B cell (primary cell): ENCODE data around the gene RPRD1B. TPM values are rescaled to one million over a fixed set of nuclear protein-coding genes. Genes with fewer than 3 reads are reported as not detected.

Experiments used
- ATAC-seq: fragments of 200-7000 bp; cut with Tn5 transposase; one replicate; pipeline ENCODE4 v1.10.0; 2021; ENCODE audit warnings: low read depth, mild to moderate bottlenecking, moderate number of reproducible peaks, moderate library complexity
- CTCF ChIA-PET: fragments of 350-600 bp; sonication (Branson Sonifier 250); formaldehyde crosslinking; loops from one replicate; lab custom pipeline; 2021; ENCODE audit warnings: antibody characterized with exemption, inconsistent platforms; lab: Charles Lee
- POLR2A ChIA-PET: fragments of 350-600 bp; sonication (Branson Sonifier 250); formaldehyde crosslinking; loops from one replicate; lab custom pipeline; 2021; ENCODE audit warnings: antibody characterized with exemption; lab: Charles Lee
- DNase-seq: peaks from one replicate; pipeline ENCODE4 v3.0.0; 2013
- H2AFZ ChIP-seq: 2 replicates; pipeline ENCODE4 v1.6.1; 2012; ENCODE audit warnings: mild to moderate bottlenecking, low read depth, low read length; ENCODE audit not compliant: insufficient read depth, poor library complexity, severe bottlenecking
- H3K27ac ChIP-seq, 2 donors: 1 replicate in 1 of 2; 2 replicates in 1 of 2; pipeline ENCODE4 v1.5.1; 2012 to 2013; ENCODE audit warnings: low read length in 2 of 2, mild to moderate bottlenecking in 2 of 2, moderate library complexity in 1 of 2
- H3K27me3 ChIP-seq, 4 experiments: fragments of 200-600 bp in 1 of 4; sonication (generic) in 1 of 4; replicated peaks in 1 of 4; 1 replicate in 2 of 4; 2 replicates in 2 of 4; pipeline versions ENCODE4 v1.6.1 to v1.7.0; 2013 to 2016; ENCODE audit warnings: low read length in 3 of 4, mild to moderate bottlenecking in 2 of 4, mixed read lengths in 1 of 4, moderate library complexity in 1 of 4; ENCODE audit not compliant: insufficient read depth in 4 of 4, control insufficient read depth in 3 of 4; ENCODE audit errors: control extremely low read depth in 1 of 4
- H3K36me3 ChIP-seq, 2 experiments: replicated peaks in 1 of 2; 1 replicate in 1 of 2; 2 replicates in 1 of 2; pipeline versions ENCODE4 v1.6.1 to v1.7.1; 2013; ENCODE audit warnings: low read length in 1 of 2; ENCODE audit not compliant: insufficient read depth in 2 of 2, control insufficient read depth in 1 of 2; ENCODE audit errors: control extremely low read depth in 1 of 2, extremely low read depth in 1 of 2
- H3K4me1 ChIP-seq, 2 donors: fragments of 200-600 bp in 1 of 2; sonication (generic) in 1 of 2; 1 replicate in 1 of 2; 2 replicates in 1 of 2; pipeline versions ENCODE4 v1.5.1 to v1.6.1; 2013 to 2017; ENCODE audit warnings: low read length in 2 of 2; ENCODE audit not compliant: control insufficient read depth in 2 of 2, insufficient read depth in 2 of 2
- H3K4me2 ChIP-seq: replicated peaks from 2 replicates; pipeline ENCODE3; 2012; ENCODE audit warnings: mild to moderate bottlenecking, low read depth, low read length; ENCODE audit not compliant: poor library complexity, severe bottlenecking
- H3K4me3 ChIP-seq, 5 experiments: fragments of 200-600 bp in 1 of 5; sonication (generic) in 1 of 5; 1 replicate in 3 of 5; 2 replicates in 2 of 5; pipeline versions ENCODE4 v1.5.1 to v1.7.0; 2011 to 2016; ENCODE audit warnings: low read length in 4 of 5, mild to moderate bottlenecking in 4 of 5, low read depth in 2 of 5, control low read depth in 1 of 5, moderate library complexity in 1 of 5; ENCODE audit not compliant: insufficient read depth in 1 of 5; ENCODE audit errors: control extremely low read depth in 1 of 5, extremely low read depth in 1 of 5
- H3K79me2 ChIP-seq: fragments of 200-600 bp; sonication (generic); one replicate; pipeline ENCODE4 v1.6.0; 2016; ENCODE audit warnings: low read length; ENCODE audit not compliant: control insufficient read depth, insufficient read depth
- H3K9ac ChIP-seq: fragments of 200-600 bp; sonication (generic); 2 replicates; pipeline ENCODE4 v1.6.1; 2017; ENCODE audit warnings: mild to moderate bottlenecking, low read length, moderate library complexity
- H3K9me3 ChIP-seq, 3 donors: one replicate each; pipeline versions ENCODE4 v1.6.1 to v1.7.1; 2013; ENCODE audit warnings: low read length in 2 of 3; ENCODE audit not compliant: control insufficient read depth in 2 of 3, insufficient read depth in 1 of 3; ENCODE audit errors: control extremely low read depth in 1 of 3
- H4K20me1 ChIP-seq: 2 replicates; pipeline ENCODE4 v1.6.0; 2012; ENCODE audit warnings: mild to moderate bottlenecking, low read length; ENCODE audit not compliant: insufficient read depth, control insufficient read depth, poor library complexity, severe bottlenecking
- H3K27ac Mint-ChIP-seq: one replicate; pipeline ENCODE4 v1.8.0; 2021; ENCODE audit warnings: mixed read lengths
- H3K27me3 Mint-ChIP-seq: one replicate; pipeline ENCODE4 v1.8.0; 2021; ENCODE audit warnings: mixed read lengths
- H3K4me1 Mint-ChIP-seq: one replicate; pipeline ENCODE4 v1.8.0; 2021; ENCODE audit warnings: mixed read lengths
- H3K4me3 Mint-ChIP-seq: one replicate; pipeline ENCODE4 v1.8.0; 2021; ENCODE audit warnings: mixed read lengths
- H3K9me3 Mint-ChIP-seq: one replicate; pipeline ENCODE4 v1.8.0; 2022; ENCODE audit warnings: mixed read lengths; ENCODE audit not compliant: insufficient read depth
- EZH2 ChIP-seq: IDR thresholded peaks from 2 replicates; pipeline ENCODE4 v1.6.1; 2012; ENCODE audit warnings: borderline replicate concordance, low read depth, mild to moderate bottlenecking, moderate library complexity, low read length; ENCODE audit not compliant: insufficient read depth, poor library complexity, severe bottlenecking
- WGBS: methylation state at CpG from one replicate; pipeline ENCODE4 v1.1.5; 2013; ENCODE audit warnings: missing lambda C conversion rate; ENCODE audit not compliant: insufficient coverage; 5-methylcytosine and 5-hydroxymethylcytosine counted together
- intact Hi-C: fragments of 100-400 bp; cut with micrococcal nuclease; formaldehyde crosslinking; loops from one replicate; pipeline ENCODE4 v1.10.0; 2022
- polyA plus RNA-seq: library from polyadenylated mRNA; depleted of rRNA; stranded (reverse); fragments of >200 nt; gene quantifications from 2 replicates; pipeline ENCODE4 v1.2.3, GENCODE V29; 2012
- total RNA-seq, 2 donors: library from RNA; stranded (reverse); fragments of 120-200 nt in 1 of 2; gene quantifications; 1 replicate in 1 of 2; 2 replicates in 1 of 2; pipeline versions ENCODE4 v1.2.3 to v1.2.4, GENCODE V29; 2013 to 2022
- TF ChIP-seq, protein P1 (sequence below): fragments of 200-600 bp; IDR thresholded peaks from one replicate; pipeline ENCODE4 v1.8.0; 2022; ENCODE audit warnings: antibody characterized with exemption, mild to moderate bottlenecking

The RPRD1B gene
- total and polyA plus RNA-seq, 2 donors (not counting 1 experiment from before 2014, with no cell fraction given), result 6.0 to 54.9 TPM

DNA sequence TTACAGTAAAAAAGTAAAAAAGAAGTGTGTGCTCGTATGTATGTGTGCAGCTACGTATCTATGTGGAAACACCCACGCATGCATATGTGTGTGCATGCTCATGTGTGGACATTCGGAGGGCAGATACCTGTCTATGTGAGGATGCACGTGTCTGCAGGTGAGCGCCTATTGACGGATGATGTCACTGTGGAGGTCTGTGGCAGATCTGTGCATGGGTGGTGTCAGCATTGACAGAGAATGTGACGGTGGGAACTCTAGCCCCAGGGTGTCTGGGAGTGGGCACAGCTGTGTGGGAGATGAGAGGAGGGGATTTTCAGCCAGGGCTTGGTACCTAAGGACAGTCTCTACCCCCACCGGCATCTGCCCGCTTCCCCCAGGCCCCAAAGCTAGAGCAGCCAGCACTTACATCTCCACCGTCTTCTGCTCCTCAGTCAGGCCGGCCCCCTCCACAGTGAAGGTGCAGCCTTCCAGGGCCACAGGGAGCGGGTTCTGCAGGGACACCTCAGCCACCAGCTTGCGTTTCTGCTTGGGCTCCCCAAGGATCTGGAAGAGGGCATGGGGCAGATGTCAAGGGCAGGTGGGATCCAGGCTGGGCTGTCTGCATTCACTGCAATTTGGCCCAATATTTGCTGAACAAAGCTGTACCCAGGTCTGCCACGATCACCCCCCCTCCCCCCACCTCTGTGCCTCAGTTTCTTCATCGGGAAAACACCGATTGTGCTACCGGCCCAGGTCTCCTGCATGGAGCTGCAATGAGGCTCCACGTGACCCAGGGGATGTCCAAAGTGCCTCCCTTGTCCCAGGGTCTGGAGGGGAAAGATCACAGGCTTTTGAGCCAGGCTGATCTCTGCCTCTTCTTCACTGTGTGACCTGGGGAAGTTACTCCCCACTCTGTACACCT lies 97.4 kb downstream of the RPRD1B start:
- WGBS, result 91% methylated on average over 15 of the region's 19 CpGs
- H3K4me3 ChIP-seq, result no peak overlapping the region
- H3K4me1 Mint-ChIP-seq, result no peaks in the 10 kb centered on the region
- H3K27ac Mint-ChIP-seq, result no peak overlapping the region
- CTCF ChIA-PET, result interaction anchor here (0.9 kb wide), 1 partner anchor 56 kb away, joined by 3 read pairs; no protein-coding TSS in a partner anchor
- no peak for DNase-seq
- ATAC-seq, result no peak
- H3K4me2 ChIP-seq, result no peak overlapping the region
- no peaks in the 10 kb centered on the region for H4K20me1 ChIP-seq
- no peaks in the 10 kb centered on the region for H3K36me3 ChIP-seq
- H3K27me3 ChIP-seq, result no peaks in the 10 kb centered on the region
- H3K79me2 ChIP-seq, result no peaks in the 10 kb centered on the region
- no peak for TF ChIP-seq EZH2
- TF ChIP-seq, protein P1, sequence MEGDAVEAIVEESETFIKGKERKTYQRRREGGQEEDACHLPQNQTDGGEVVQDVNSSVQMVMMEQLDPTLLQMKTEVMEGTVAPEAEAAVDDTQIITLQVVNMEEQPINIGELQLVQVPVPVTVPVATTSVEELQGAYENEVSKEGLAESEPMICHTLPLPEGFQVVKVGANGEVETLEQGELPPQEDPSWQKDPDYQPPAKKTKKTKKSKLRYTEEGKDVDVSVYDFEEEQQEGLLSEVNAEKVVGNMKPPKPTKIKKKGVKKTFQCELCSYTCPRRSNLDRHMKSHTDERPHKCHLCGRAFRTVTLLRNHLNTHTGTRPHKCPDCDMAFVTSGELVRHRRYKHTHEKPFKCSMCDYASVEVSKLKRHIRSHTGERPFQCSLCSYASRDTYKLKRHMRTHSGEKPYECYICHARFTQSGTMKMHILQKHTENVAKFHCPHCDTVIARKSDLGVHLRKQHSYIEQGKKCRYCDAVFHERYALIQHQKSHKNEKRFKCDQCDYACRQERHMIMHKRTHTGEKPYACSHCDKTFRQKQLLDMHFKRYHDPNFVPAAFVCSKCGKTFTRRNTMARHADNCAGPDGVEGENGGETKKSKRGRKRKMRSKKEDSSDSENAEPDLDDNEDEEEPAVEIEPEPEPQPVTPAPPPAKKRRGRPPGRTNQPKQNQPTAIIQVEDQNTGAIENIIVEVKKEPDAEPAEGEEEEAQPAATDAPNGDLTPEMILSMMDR, result no peak
- no peaks in the 10 kb centered on the region for H3K9me3 Mint-ChIP-seq
- no peak overlapping the region for H2AFZ ChIP-seq
- no peaks in the 10 kb centered on the region for H3K9me3 ChIP-seq
- intact Hi-C loops, result no loop called here
- POLR2A ChIA-PET, result no interaction called here
- H3K4me3 Mint-ChIP-seq, result no peak overlapping the region
- H3K9ac ChIP-seq, result no peak overlapping the region
- no peaks in the 10 kb centered on the region for H3K27me3 Mint-ChIP-seq
- no peaks in the 10 kb centered on the region for H3K4me1 ChIP-seq
- H3K27ac ChIP-seq, result no peak overlapping the region

DNA sequence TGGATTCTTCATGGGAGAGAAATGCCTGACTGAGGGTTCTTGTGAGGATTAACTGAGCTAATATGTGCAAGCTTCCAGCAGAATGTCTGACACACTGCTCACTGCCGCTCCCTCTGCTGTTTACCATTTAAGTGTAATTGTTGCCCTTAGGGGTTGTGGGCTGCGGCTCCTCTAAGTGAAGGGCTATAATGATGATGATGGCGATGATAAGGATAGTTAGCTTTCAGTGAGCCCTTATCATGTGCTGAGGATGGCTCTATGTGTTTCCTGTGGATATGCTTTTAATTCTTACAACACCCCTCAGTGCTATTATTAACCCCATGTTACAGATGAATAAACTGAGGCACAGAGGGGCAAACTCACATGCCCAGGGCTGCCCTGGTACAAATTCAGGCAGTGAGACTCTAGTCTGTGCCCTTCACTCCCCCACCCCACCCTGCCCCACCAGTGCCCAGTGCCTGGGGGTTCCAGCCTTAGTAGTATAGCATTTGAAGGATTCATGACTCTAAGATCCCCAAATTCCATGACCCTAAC lies 98.1 kb downstream of the RPRD1B start:
- DNase-seq (no peak), ATAC-seq (no peak)
- no peaks in the 10 kb centered on the region for H3K27me3 Mint-ChIP-seq
- H4K20me1 ChIP-seq, result no peaks in the 10 kb centered on the region
- H3K9me3 Mint-ChIP-seq, result no peaks in the 10 kb centered on the region
- TF ChIP-seq EZH2, result no peak
- TF ChIP-seq, protein P1, result no peak
- H3K4me3 ChIP-seq, result no peak overlapping the region
- H3K27ac ChIP-seq, result no peak overlapping the region
- no peaks in the 10 kb centered on the region for H3K4me1 Mint-ChIP-seq
- CTCF ChIA-PET, result interaction anchor here (0.9 kb wide), 1 partner anchor 56 kb away, joined by 3 read pairs; no protein-coding TSS in a partner anchor
- no peaks in the 10 kb centered on the region for H3K27me3 ChIP-seq
- no peak overlapping the region for H3K4me3 Mint-ChIP-seq
- H3K36me3 ChIP-seq, result no peaks in the 10 kb centered on the region
- WGBS, result 100% methylated on average over 1 of the region's 3 CpGs
- no peaks in the 10 kb centered on the region for H3K4me1 ChIP-seq
- H3K27ac Mint-ChIP-seq, result no peak overlapping the region
- no peaks in the 10 kb centered on the region for H3K79me2 ChIP-seq
- POLR2A ChIA-PET, result interaction anchor here (0.7 kb wide), 1 partner anchor 693 kb away, joined by 7 read pairs; no protein-coding TSS in a partner anchor
- intact Hi-C loops, result no loop called here
- H3K9me3 ChIP-seq, result no peaks in the 10 kb centered on the region
- no peak overlapping the region for H3K4me2 ChIP-seq
- H2AFZ ChIP-seq, result no peak overlapping the region
- no peak overlapping the region for H3K9ac ChIP-seq
